ENCODE measurements around the gene AGPAT3. TPM values are rescaled to one million over a fixed set of nuclear protein-coding genes. Genes with fewer than 3 reads are reported as not detected.
A peak's percentile ranks its signal among the peaks of the same experiment; 100 is the strongest.

AGPAT3 gene
- total RNA-seq, 1 experiment from 2014 or later, result 58.3 TPM

DNA sequence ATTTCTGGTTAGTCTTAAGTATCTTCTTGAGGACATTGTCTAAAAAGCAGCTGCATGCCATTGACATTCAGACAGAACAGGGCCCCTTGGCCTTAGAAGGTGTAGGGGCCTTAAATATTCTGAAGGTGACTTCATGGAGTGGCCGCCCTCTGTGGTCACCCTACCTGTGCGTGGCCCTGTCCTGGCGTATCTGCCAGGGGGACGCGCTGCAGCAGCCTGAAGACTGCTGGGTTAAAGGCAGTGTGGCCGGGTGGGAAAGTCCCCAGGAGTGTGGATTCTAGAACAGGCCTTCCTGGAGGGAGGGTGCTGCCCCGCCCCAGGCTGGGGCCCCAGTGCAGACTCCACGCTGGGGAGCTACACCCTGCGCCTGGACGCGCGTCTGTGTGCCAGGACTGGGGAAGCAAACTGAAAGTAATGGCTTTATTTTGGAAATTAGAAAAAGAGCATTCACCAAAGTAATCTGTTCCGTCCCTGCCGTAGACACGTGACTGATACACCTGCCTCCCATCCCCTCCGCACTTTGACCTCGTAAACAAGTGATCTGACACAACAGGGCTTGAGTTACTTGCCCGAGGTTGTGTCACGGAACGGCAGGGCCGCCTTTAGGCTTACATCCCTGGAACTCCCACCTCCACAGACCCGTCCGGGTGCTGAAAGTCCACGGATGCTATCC is 1.8 kb downstream of the AGPAT3 start:
- Mint-ChIP-seq H3K36me3 (ENCODE audit: insufficient read depth, unreplicated experiment) (peaks cover 8% of the 10 kb centered on the region), H3K27ac (ENCODE audit: low read depth, unreplicated experiment) (no peak overlapping the region), H3K4me3 (ENCODE audit: unreplicated experiment) (peak overlapping the region; percentile 74), H3K9me3 (ENCODE audit: unreplicated experiment) (no peaks in the 10 kb centered on the region), H3K27me3 (ENCODE audit: insufficient read depth, unreplicated experiment) (no peaks in the 10 kb centered on the region), H3K4me1 (ENCODE audit: insufficient read depth, unreplicated experiment) (peaks cover 25% of the 10 kb centered on the region)
- intact Hi-C loops (cut with micrococcal nuclease), result no loop called here
- TF ChIP-seq, protein P1, sequence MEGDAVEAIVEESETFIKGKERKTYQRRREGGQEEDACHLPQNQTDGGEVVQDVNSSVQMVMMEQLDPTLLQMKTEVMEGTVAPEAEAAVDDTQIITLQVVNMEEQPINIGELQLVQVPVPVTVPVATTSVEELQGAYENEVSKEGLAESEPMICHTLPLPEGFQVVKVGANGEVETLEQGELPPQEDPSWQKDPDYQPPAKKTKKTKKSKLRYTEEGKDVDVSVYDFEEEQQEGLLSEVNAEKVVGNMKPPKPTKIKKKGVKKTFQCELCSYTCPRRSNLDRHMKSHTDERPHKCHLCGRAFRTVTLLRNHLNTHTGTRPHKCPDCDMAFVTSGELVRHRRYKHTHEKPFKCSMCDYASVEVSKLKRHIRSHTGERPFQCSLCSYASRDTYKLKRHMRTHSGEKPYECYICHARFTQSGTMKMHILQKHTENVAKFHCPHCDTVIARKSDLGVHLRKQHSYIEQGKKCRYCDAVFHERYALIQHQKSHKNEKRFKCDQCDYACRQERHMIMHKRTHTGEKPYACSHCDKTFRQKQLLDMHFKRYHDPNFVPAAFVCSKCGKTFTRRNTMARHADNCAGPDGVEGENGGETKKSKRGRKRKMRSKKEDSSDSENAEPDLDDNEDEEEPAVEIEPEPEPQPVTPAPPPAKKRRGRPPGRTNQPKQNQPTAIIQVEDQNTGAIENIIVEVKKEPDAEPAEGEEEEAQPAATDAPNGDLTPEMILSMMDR (IDR thresholded peaks at IDR 0.05; ENCODE audit: unreplicated experiment), result no peak
- ChIA-PET POLR2A (interaction anchor here (0.6 to 1.5 kb wide), 9 partner anchors 7 to 1212 kb away, joined by 3 to 8 read pairs (median 4); partner anchors contain the start of gene RRP1), CTCF (interaction anchor here (0.6 kb wide), 1 partner anchor 208 kb away, joined by 4 read pairs; no protein-coding TSS in a partner anchor)
- DNase-seq (ENCODE audit: unreplicated experiment), result peak; percentile 9
- no TSS peak for BruUV-seq (replicated peaks)

DNA sequence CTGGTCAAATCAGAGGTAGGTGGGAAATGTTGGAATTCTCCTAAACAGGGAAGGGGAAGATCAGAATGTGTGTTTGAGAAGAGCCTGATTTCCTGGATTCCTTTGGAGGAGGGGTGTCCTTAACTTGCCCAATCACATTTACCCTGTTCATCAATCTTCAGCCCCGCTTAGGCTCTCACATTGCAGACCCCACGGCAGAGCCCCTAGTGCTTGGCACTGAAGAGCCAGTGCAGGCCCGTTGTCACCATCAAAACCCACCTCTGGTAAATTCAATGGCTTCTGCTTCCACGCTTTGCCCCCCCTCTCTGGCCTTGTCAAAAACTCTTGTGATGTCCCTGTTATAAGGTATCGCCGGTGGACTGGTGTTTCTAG is 2.3 kb downstream of the AGPAT3 start:
- peaks cover 25% of the 10 kb centered on the region for H3K4me1 Mint-ChIP-seq (ENCODE audit: insufficient read depth, unreplicated experiment)
- BruUV-seq (replicated peaks), result no TSS peak
- H3K4me3 Mint-ChIP-seq (ENCODE audit: unreplicated experiment), result peak overlapping the region; percentile 74
- peaks cover 8% of the 10 kb centered on the region for H3K36me3 Mint-ChIP-seq (ENCODE audit: insufficient read depth, unreplicated experiment)
- ChIA-PET POLR2A (interaction anchor here (1.1 to 1.5 kb wide), 2 partner anchors 48 to 146 kb away, joined by 3 read pairs; no protein-coding TSS in a partner anchor), CTCF (interaction anchor here (0.6 kb wide), 1 partner anchor 208 kb away, joined by 4 read pairs; no protein-coding TSS in a partner anchor)
- H3K27me3 Mint-ChIP-seq (ENCODE audit: insufficient read depth, unreplicated experiment), result no peaks in the 10 kb centered on the region
- intact Hi-C loops (cut with micrococcal nuclease), result no loop called here
- TF ChIP-seq, protein P1 (IDR thresholded peaks at IDR 0.05; ENCODE audit: unreplicated experiment), result no peak
- no peak for DNase-seq (ENCODE audit: unreplicated experiment)
- peak overlapping the region; percentile 27 for H3K27ac Mint-ChIP-seq (ENCODE audit: low read depth, unreplicated experiment)
- H3K9me3 Mint-ChIP-seq (ENCODE audit: unreplicated experiment), result no peaks in the 10 kb centered on the region

DNA sequence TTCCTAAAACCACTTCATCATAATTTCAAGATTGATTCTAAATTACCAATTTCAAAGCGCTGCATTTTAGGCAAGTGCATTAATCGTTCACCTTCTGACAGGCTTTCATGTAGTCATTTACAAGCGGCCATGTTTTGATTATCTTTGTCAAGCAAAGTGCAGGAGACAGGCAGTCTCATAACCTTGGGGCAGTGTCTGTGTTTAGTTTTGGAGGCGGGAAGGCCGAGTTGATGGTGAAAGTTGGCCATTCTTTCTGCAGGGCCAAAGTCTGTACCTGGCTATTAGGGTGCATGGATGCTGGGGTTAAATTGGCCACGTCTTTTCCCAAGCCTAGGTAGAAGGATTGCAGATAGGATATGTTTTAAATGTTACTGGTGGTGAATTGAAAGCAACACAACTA is 2.9 kb downstream of the AGPAT3 start:
- BruUV-seq (replicated peaks), result no TSS peak
- H3K27me3 Mint-ChIP-seq (ENCODE audit: insufficient read depth, unreplicated experiment), result no peaks in the 10 kb centered on the region
- peak overlapping the region; percentile 27 for H3K27ac Mint-ChIP-seq (ENCODE audit: low read depth, unreplicated experiment)
- peaks cover 14% of the 10 kb centered on the region for H3K36me3 Mint-ChIP-seq (ENCODE audit: insufficient read depth, unreplicated experiment)
- intact Hi-C loops (cut with micrococcal nuclease), result no loop called here
- H3K4me3 Mint-ChIP-seq (ENCODE audit: unreplicated experiment), result peak overlapping the region; percentile 74
- no peaks in the 10 kb centered on the region for H3K9me3 Mint-ChIP-seq (ENCODE audit: unreplicated experiment)
- no peak for DNase-seq (ENCODE audit: unreplicated experiment)
- TF ChIP-seq, protein P1 (IDR thresholded peaks at IDR 0.05; ENCODE audit: unreplicated experiment), result no peak
- CTCF ChIA-PET, result no interaction called here
- POLR2A ChIA-PET, result interaction anchor here (1.1 kb wide), 1 partner anchor 20 kb away, joined by 4 read pairs; no protein-coding TSS in a partner anchor
- H3K4me1 Mint-ChIP-seq (ENCODE audit: insufficient read depth, unreplicated experiment), result peaks cover 25% of the 10 kb centered on the region

DNA sequence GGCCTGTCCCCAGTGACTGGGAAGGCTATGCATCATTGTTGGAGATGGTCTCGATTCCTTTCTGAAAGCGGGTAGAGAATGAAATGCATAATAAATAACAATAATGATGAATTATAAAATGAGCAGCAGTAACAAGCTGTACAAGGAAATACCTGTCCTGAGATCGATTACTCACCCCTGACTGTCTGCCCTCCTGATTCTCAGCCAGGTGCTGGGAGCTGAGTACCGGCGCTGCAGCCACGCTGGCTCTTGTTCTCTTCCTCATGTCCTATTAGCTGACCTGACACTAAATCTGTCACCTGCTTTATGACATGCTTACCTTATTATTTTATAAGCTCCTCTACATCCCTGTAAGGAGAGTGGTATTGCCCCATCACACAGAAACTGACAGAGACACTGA is 3.4 kb downstream of the AGPAT3 start:
- intact Hi-C loops (cut with micrococcal nuclease), result no loop called here
- POLR2A ChIA-PET, result interaction anchor here (0.9 to 1.8 kb wide), 5 partner anchors 12 to 140 kb away, joined by 3 to 4 read pairs (median 3); no protein-coding TSS in a partner anchor
- H3K9me3 Mint-ChIP-seq (ENCODE audit: unreplicated experiment), result no peaks in the 10 kb centered on the region
- H3K4me3 Mint-ChIP-seq (ENCODE audit: unreplicated experiment), result no peak overlapping the region
- no TSS peak for BruUV-seq (replicated peaks)
- no peak for DNase-seq (ENCODE audit: unreplicated experiment)
- TF ChIP-seq, protein P1 (IDR thresholded peaks at IDR 0.05; ENCODE audit: unreplicated experiment), result no peak
- no peak overlapping the region for H3K27ac Mint-ChIP-seq (ENCODE audit: low read depth, unreplicated experiment)
- peaks cover 16% of the 10 kb centered on the region for H3K36me3 Mint-ChIP-seq (ENCODE audit: insufficient read depth, unreplicated experiment)
- peaks cover 25% of the 10 kb centered on the region for H3K4me1 Mint-ChIP-seq (ENCODE audit: insufficient read depth, unreplicated experiment)
- CTCF ChIA-PET, result interaction anchor here (1.6 kb wide), 1 partner anchor 57 kb away, joined by 4 read pairs; no protein-coding TSS in a partner anchor
- H3K27me3 Mint-ChIP-seq (ENCODE audit: insufficient read depth, unreplicated experiment), result no peaks in the 10 kb centered on the region

Measured in MCF 10A (cell line).